GM21381 (cell line): ENCODE results near the gene ADM2.
"Not testable (repeated sequence)": the region's sequence is repeated elsewhere in the genome, so short reads cannot be mapped to it uniquely, and the experiment has no call there.

Experiments used
- ATAC-seq: cut with Tn5 transposase; IDR thresholded peaks from one replicate; pipeline ENCODE4 v1.9.1; 2021; ENCODE audit warnings: mild to moderate bottlenecking, moderate library complexity; ENCODE audit not compliant: unreplicated experiment

Gene ADM2

DNA sequence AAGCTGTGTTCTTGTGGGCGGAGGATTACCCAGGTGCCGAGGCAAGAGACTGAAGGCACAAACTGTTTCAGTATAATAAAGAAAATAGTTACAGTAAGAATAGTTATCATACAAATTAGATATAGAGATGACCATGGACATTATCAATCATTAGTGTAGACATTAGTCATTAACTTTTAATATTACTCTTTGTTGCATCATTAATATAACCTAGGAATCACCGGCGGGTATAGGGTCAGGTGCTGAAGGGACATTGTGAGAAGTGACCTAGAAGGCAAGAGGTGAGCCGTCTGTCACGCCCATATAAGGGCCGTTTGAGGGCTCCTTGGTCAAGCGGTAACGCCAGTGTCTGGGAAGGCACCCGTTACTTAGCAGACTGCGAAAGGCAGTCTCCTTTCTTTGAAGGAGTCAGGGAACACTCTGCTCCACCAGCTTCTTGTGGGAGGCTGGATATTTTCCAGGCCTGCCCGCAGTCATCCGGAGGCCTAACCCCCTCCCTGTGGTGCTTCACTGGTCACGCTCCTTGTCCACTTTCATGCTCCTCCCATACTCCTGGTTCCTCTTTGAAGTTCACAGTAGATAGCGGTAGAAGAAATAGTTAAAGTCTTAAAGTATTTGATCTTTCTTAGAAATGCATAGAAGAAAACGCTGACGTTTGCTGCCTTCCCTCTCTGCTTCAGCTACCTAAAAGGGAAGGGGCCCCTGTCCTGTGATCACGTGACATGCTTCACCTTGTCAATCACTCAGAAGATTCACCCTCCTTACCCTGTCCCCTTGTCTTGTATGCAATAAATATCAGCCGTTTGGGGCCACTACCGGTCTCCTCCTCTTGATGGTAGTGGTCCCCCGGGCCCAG, 52.7 kb downstream of the ADM2 start:
- not testable (repeated sequence) for ATAC-seq

GRCh38 chr22:50535113-50535512, 53.8 kb downstream of the ADM2 start:
- no peak for ATAC-seq
